Activated CD4-positive, alpha-beta T cell treated with anti-CD3 and anti-CD28 coated beads, Interleukin-2, amount 50 U/mL, for 1 hour (primary cell): ENCODE data around the gene CDH16.
"Not testable (repeated sequence)": the region's sequence is repeated elsewhere in the genome, so short reads cannot be mapped to it uniquely, and the experiment has no call there.

Experiments used
- DNase-seq: peaks from one replicate; pipeline ENCODE4 v3.0.0-alpha.2; 2020

The CDH16 gene

GRCh38 chr16:66910175-66910940 is 8.3 kb downstream of the CDH16 start:
- DNase-seq, result no peak

- no peak for DNase-seq
Measured at GRCh38 chr16:66908762-66909559, 9.7 kb downstream of the CDH16 start.

GRCh38 chr16:66908116-66908515 is 10.6 kb downstream of the CDH16 start:
- DNase-seq, result no peak

- no peak for DNase-seq
Measured at GRCh38 chr16:66906916-66907836, 11.5 kb downstream of the CDH16 start.

- peak; percentile 30 for DNase-seq
Measured at GRCh38 chr16:66905633-66906539, 12.8 kb downstream of the CDH16 start.

GRCh38 chr16:66904846-66905632 is 13.6 kb downstream of the CDH16 start:
- no peak for DNase-seq

- DNase-seq, result no peak
Measured at GRCh38 chr16:66904428-66904845, 14.2 kb downstream of the CDH16 start.

- DNase-seq, result no peak
Measured at GRCh38 chr16:66903544-66904427, 14.9 kb downstream of the CDH16 start.

GRCh38 chr16:66902648-66903543 is 15.8 kb downstream of the CDH16 start:
- no peak for DNase-seq

GRCh38 chr16:66901626-66902025 is 17.1 kb downstream of the CDH16 start:
- no peak for DNase-seq

- no peak for DNase-seq
Measured at GRCh38 chr16:66900721-66901441, 17.8 kb downstream of the CDH16 start.

GRCh38 chr16:66899945-66900710 is 18.6 kb downstream of the CDH16 start:
- DNase-seq, result no peak

GRCh38 chr16:66899310-66899944 is 19.3 kb downstream of the CDH16 start:
- DNase-seq, result no peak

- no peak for DNase-seq
Measured at GRCh38 chr16:66898933-66899309, 19.8 kb downstream of the CDH16 start.

GRCh38 chr16:66898207-66898606 is 20.5 kb downstream of the CDH16 start:
- DNase-seq, result no peak

GRCh38 chr16:66896682-66897081 is 22.0 kb downstream of the CDH16 start:
- not testable (repeated sequence) for DNase-seq

- no peak for DNase-seq
Measured at GRCh38 chr16:66895999-66896398, 22.7 kb downstream of the CDH16 start.
